HG02973 (cell line): Measurements from ENCODE around the gene LRIF1.
A peak's percentile ranks its signal among the peaks of the same experiment; 100 is the strongest.
"Not testable (repeated sequence)": the region's sequence is repeated elsewhere in the genome, so short reads cannot be mapped to it uniquely, and the experiment has no call there.

Experiments
- ATAC-seq: cut with Tn5 transposase; IDR thresholded peaks from one replicate; pipeline ENCODE4 v1.9.1; 2021; ENCODE audit warnings: moderate library complexity; ENCODE audit not compliant: unreplicated experiment

Gene LRIF1, protein sequence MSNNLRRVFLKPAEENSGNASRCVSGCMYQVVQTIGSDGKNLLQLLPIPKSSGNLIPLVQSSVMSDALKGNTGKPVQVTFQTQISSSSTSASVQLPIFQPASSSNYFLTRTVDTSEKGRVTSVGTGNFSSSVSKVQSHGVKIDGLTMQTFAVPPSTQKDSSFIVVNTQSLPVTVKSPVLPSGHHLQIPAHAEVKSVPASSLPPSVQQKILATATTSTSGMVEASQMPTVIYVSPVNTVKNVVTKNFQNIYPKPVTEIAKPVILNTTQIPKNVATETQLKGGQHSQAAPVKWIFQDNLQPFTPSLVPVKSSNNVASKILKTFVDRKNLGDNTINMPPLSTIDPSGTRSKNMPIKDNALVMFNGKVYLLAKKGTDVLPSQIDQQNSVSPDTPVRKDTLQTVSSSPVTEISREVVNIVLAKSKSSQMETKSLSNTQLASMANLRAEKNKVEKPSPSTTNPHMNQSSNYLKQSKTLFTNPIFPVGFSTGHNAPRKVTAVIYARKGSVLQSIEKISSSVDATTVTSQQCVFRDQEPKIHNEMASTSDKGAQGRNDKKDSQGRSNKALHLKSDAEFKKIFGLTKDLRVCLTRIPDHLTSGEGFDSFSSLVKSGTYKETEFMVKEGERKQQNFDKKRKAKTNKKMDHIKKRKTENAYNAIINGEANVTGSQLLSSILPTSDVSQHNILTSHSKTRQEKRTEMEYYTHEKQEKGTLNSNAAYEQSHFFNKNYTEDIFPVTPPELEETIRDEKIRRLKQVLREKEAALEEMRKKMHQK

DNA sequence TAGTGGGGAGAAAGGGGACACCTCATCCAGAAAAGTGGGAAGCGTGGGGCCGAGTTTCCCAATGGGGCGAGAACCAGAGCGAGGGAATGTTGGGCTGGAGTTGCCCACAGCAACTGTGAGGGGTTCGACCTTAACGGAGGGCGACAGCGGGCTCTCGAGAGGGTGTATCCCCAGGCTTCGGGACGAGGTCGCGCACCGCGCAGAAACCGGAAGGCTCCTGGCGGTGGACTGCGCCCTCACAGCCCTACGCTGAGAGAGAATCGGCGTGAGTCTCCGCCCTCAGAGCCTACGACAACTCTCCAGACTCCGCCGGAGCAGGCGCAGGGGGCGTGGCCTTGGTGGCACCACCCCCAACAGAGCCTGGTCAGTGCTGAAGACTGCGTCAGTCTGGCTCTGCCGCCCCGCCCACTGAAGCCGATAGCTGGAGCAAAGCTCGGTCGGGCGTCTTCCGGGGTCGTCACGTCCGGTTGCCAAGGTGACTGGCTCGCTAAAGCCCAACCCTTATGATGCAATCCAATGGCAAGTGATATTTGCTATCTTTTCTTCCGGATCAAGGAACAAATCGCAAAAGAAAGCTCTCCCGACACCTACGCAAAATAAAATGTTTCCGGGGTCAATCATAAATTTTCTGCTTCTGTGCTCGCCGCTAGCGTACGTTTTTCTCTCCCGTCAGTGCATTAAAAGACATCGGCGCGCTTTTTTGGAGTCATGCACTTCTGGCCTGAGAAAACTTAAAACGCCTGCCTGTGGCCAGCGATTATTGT lies at the start of gene LRIF1:
LRIF1 (minus strand) TSS at position 232 of the 764 bp plus-strand sequence. CDS start 234 bp downstream, outside the sequence.
- ATAC-seq: peak; percentile 93

- ATAC-seq: no peak
These were observed 44.3 kb upstream of the LRIF1 start for GRCh38 chr1:111008031-111008430.

DNA sequence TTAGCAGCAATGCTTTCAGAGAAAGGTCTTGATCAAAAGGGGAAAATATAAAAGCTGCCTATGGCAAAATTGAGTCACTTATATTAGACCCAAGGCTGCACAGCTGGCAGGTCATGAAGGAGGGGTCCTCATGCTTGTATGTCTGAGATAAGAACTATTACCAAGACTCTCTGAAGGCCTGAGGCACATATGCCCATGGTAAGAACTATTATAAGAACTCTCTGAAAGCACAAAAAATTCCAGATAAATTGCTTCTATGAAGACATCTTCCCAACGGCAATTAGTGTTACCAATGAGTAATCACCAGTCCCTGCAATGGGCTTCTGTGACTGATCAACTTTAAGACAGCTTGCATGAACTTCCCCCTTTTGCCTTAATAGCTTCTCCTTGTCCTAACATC lies 42.8 kb upstream of the LRIF1 start:
- ATAC-seq: no peak

- ATAC-seq: not testable (repeated sequence)
These were observed 35.9 kb upstream of the LRIF1 start for GRCh38 chr1:110999607-111000006.

- ATAC-seq: not testable (repeated sequence)
These were observed 28.6 kb upstream of the LRIF1 start for GRCh38 chr1:110992329-110992728.

- not testable (repeated sequence) for ATAC-seq
These were observed 27.6 kb upstream of the LRIF1 start for GRCh38 chr1:110991295-110991694.

DNA sequence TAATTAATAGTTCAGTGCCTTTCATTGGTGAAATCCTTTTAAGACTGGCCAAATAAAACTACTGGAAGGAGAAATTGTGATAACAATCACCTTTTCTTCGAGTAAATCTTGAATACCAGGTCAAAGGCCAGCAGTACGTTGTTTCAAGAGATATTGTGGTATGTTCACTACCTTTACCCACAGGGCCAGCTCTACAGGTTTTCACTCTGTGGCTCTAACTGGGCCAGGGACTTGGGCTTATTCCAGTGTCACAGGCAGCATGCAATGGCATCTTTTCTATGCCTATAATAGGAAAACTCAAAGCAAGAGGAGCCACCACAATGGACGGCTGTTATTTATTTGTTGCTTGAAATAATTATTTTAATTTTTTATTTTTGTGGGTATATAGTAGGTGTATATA lies 26.8 kb upstream of the LRIF1 start:
- no peak for ATAC-seq

- ATAC-seq: no peak
These were observed 22.7 kb upstream of the LRIF1 start for GRCh38 chr1:110986407-110986891.

GRCh38 chr1:110982320-110982719 lies 18.6 kb upstream of the LRIF1 start:
- no peak for ATAC-seq

- ATAC-seq: no peak
These were observed 15.4 kb upstream of the LRIF1 start for GRCh38 chr1:110979154-110979553.

GRCh38 chr1:110976089-110976488 lies 12.4 kb upstream of the LRIF1 start:
- ATAC-seq: no peak

DNA sequence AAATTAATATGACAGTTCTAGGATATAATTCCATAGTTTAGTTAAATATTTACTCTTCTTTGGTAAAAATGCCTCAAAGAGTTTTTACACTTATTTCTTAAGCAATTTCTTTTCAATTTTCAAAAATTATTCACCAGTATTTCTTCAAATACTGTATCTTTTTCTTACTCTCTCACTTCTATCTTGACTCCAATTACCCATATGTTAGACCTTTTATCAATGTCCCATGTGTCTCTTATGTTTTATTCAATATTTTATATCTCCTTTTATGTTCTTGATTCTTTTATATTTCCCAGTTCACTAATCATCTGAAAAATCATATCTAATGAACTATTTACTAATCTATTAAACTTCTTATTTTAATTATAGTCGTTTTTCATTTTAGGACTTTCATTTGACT lies 11.5 kb upstream of the LRIF1 start:
- ATAC-seq: no peak

DNA sequence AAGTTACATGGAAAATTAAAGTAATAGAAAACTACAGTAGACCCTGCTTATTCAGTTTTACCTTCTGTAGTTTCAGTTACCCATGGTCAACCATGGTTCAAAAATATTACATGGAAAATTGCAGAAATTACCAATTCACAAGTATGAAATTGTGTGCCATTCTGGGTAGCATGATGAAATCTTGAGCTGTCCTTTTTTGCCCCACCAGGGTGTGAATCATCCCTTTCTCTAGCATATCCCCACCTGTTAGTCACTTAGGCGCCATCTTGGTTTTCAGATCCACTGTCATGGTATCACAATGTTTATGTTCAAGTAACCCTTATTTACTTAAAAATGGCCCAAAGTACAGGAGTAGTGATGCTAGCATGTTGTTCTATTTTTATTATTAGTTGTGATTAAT lies 3.5 kb upstream of the LRIF1 start:
- no peak for ATAC-seq

- ATAC-seq: no peak
These were observed 757 bp upstream of the LRIF1 start for GRCh38 chr1:110964455-110964903.

DNA sequence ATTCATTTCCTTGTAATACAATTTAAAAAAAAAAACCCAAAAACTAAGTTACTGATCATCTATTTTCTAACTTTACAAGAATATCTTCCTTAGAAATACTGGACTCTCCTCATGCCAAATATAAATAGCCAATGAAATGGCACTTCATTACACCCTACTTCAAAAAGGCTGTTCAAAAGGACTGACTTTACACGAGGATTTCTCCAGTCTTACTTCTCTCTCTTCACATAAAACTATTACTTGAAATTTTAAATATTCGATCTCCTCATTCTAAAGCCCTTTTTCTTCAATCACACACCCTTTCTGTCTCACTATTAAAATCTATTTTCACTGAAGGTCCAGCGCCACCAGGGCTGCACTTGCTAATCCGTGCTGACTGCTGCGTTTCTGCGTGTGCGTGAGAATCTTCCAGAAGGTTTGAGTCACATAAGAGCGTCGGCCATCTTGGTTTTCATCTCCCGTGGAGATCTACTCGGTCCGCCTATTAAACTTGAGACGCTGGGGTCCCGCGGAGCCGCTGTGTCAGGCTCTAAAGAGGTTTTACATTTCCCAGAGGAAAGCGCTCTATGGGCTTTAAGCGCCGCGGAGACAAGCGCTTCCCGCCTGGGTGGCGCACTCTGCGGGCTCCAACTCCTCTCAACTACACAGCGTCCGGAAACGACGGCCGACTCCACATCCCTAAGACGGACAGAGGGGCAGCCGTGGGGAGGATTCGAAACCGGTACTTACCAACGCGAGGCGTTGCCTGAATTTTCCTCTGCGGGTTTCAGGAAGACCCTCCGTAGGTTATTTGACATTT lies 631 bp downstream of the LRIF1 start:
- ATAC-seq: peak; percentile 32

DNA sequence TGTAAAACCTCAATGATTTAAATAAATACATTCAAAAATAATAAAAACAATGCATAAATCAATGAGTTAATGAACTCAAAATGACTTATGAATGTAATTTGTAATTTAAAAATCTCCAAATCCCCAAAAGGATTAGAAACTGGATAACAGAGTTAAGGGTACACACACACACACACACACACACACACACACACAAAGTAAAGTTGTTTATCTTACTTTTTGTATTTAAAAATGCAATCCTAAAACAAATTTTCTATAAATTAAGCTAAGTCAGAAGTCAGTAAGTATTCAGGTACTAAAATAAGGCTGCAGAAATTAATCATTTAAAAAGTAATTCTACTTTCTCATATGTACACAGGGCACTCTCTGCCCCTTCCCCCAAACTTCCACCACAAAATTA lies 1.8 kb downstream of the LRIF1 start:
- ATAC-seq: no peak

DNA sequence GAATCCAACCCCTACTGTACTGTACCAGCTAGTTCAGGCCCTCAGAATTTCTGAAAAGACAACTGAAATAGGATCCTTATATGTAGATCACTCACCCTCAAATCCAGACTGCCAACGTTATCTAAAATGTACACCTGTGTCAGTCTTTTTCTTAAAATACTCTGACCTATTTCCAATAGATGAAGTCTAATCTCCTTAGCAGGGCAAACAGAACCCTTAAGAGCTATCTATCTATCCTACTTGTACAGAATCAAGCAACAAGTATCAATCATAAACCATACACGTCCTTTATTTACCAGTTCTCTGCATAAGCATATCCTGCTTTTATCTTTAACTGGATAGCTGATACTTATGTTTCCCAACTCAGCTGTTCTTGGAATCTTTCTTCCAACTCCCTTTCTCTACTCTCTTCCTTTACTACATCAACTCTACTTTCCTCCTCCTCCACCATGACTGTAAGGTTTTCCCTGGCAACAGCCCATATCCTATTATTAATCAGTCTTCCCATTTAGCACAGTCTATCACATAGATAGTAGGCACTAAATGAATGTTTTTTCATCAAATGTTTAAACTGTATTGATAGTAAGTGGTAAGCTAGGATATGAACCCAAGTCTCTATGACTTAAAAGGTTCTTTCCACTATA lies 2.8 kb downstream of the LRIF1 start:
- ATAC-seq: no peak

- no peak for ATAC-seq
These were observed 5.9 kb downstream of the LRIF1 start for GRCh38 chr1:110957798-110958197.

DNA sequence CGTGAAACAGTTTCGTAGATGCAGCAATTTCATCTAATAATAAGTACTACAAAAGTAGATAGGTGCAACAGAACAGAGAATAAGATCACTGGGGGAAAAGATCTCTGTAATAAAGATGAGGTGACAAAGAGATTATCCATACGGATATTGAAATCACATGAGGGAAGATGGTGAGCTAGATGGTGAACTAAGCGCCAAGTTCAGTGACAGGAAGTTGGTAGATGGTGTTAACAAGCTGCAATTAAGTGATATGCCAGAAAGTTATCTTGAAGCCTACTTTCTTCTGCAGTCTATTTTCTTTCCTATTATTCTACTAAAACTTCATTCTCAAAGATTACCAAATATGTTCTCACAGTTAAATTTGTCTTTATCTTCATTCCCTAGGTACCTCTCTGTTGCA lies 7.1 kb downstream of the LRIF1 start:
- no peak for ATAC-seq

GRCh38 chr1:110953031-110953430 lies 10.7 kb downstream of the LRIF1 start:
- no peak for ATAC-seq
